B cell (primary cell): ENCODE results near the gene JARID2.

ENCODE experiments used
- CTCF ChIP-seq: fragments of 200-600 bp; IDR thresholded peaks from one replicate; pipeline ENCODE4 v1.8.0; 2022; ENCODE audit warnings: antibody characterized with exemption, mild to moderate bottlenecking
- EZH2 ChIP-seq: IDR thresholded peaks from 2 replicates; pipeline ENCODE4 v1.6.1; 2012; ENCODE audit warnings: borderline replicate concordance, low read depth, mild to moderate bottlenecking, moderate library complexity, low read length; ENCODE audit not compliant: insufficient read depth, poor library complexity, severe bottlenecking

GRCh38 chr6:15539722-15540270, 293.9 kb downstream of the JARID2 start:
- TF ChIP-seq CTCF (no peak), EZH2 (no peak)
